K562 (cell line): ENCODE results near the gene FPR1. TPM values are rescaled to one million over a fixed set of nuclear protein-coding genes. Genes with fewer than 3 reads are reported as not detected.

Experiments
- ATAC-seq: fragments of 200-7000 bp; cut with Tn5 transposase; 3 replicates; pipeline ENCODE4 v1.9.1; 2020; ENCODE audit warnings: moderate library complexity
- BruUV-seq: library from RNA; stranded (reverse); fragments of 400-500 nt; replicated peaks from 2 replicates; lab custom pipeline; 2021; lab: Mats Ljungman, UMichigan
- CTCF ChIA-PET: fragments of 300-600 bp; formaldehyde crosslinking; extraction: SDS; loops from one replicate; lab custom pipeline; 2021; ENCODE audit warnings: low intra/inter-chr PET ratio; lab: Yijun Ruan, JAX
- POLR2A ChIA-PET: fragments of 300-600, 350-650 bp; sonication (Branson Sonifier 250); formaldehyde crosslinking; extraction: SDS; loops from one replicate; lab custom pipeline; 2021; ENCODE audit warnings: antibody characterized with exemption, inconsistent platforms; lab: Yijun Ruan, JAX
- DNase-seq, 4 experiments: peaks; one replicate each; pipeline versions ENCODE4 v3.0.0 to v3.0.0-alpha.2; 2011 to 2018; ENCODE audit warnings: low spot score in 3 of 4, mixed read lengths in 3 of 4; ENCODE audit errors: extremely low read depth in 1 of 4
- FAIRE-seq: peaks from 2 replicates; lab custom pipeline; 2011; peaks lifted over from hg19 to GRCh38; lab: Jason Lieb, UNC
- H2AFZ ChIP-seq: 2 replicates; pipeline ENCODE4 v1.6.0; 2011; ENCODE audit warnings: low read depth, low read length, control low read depth, inconsistent platforms
- H3K27ac ChIP-seq: fragments of 200-600 bp; 3 replicates; pipeline ENCODE4 v1.8.0; 2011; ENCODE audit warnings: low read depth, mild to moderate bottlenecking, control low read depth, inconsistent platforms, low read length, moderate library complexity, mixed read lengths; ENCODE audit errors: extremely low read depth
- H3K27me3 ChIP-seq, 2 experiments: fragments of 300-600 bp in 1 of 2; 2 replicates in 1 of 2; 3 replicates in 1 of 2; pipeline versions ENCODE4 v1.6.0 to v1.8.0; 2011; ENCODE audit warnings: inconsistent platforms in 2 of 2, low read length in 2 of 2, mild to moderate bottlenecking in 1 of 2, mixed read lengths in 1 of 2, moderate library complexity in 1 of 2; ENCODE audit not compliant: control insufficient read depth in 2 of 2, insufficient read depth in 2 of 2
- H3K36me3 ChIP-seq: fragments of 300-600 bp; 3 replicates; pipeline ENCODE4 v1.8.0; 2011; ENCODE audit warnings: mild to moderate bottlenecking, low read length, inconsistent platforms; ENCODE audit not compliant: control insufficient read depth, insufficient read depth
- H3K4me1 ChIP-seq, 2 experiments: fragments of 200-600 bp in 1 of 2; replicated peaks in 1 of 2; 2 replicates in 1 of 2; 3 replicates in 1 of 2; pipeline versions ENCODE4 v1.5.1 to v1.8.0; 2011; ENCODE audit warnings: inconsistent platforms in 2 of 2, low read length in 2 of 2, mild to moderate bottlenecking in 1 of 2, mixed read lengths in 1 of 2, moderate library complexity in 1 of 2; ENCODE audit not compliant: control insufficient read depth in 2 of 2, insufficient read depth in 2 of 2
- H3K4me2 ChIP-seq: 2 replicates; pipeline ENCODE4 v1.6.1; 2011; ENCODE audit warnings: low read length, control low read depth, inconsistent platforms, mixed read lengths; ENCODE audit not compliant: insufficient read depth
- H3K4me3 ChIP-seq: fragments of 200-600 bp; sonication (generic), shearing (Covaris generic); 2 replicates; pipeline ENCODE4 v1.5.1; 2016; ENCODE audit warnings: control low read depth, inconsistent platforms
- H3K79me2 ChIP-seq: fragments of 200-600 bp; 3 replicates; pipeline ENCODE4 v1.8.0; 2011; ENCODE audit warnings: low read length, inconsistent platforms; ENCODE audit not compliant: control insufficient read depth, insufficient read depth
- H3K9ac ChIP-seq, 2 experiments: 2 replicates each; pipeline versions ENCODE4 v1.6.0 to v1.6.1; 2011; ENCODE audit warnings: low read depth in 2 of 2, low read length in 2 of 2, control low read depth in 1 of 2, inconsistent platforms in 1 of 2, mild to moderate bottlenecking in 1 of 2, mixed read lengths in 1 of 2; ENCODE audit not compliant: insufficient read depth in 1 of 2
- H3K9me1 ChIP-seq: one replicate; pipeline ENCODE4 v1.6.0; 2011; ENCODE audit warnings: inconsistent platforms, mild to moderate bottlenecking, low read length, moderate library complexity; ENCODE audit not compliant: control insufficient read depth, insufficient read depth
- H3K9me3 ChIP-seq: replicated peaks from 2 replicates; pipeline ENCODE4 v1.5.1; 2011; ENCODE audit warnings: low read depth, low read length, inconsistent platforms; ENCODE audit not compliant: control insufficient read depth, insufficient read depth
- H4K20me1 ChIP-seq: replicated peaks from 2 replicates; pipeline ENCODE4 v1.6.1; 2011; ENCODE audit warnings: low read length, inconsistent platforms, mixed read lengths; ENCODE audit not compliant: control insufficient read depth, insufficient read depth
- BRD4 ChIP-seq: fragments of 200-600 bp; sonication (generic); IDR thresholded peaks from 2 replicates; pipeline ENCODE4 v1.6.1; 2017; ENCODE audit warnings: inconsistent platforms
- FOXJ3 ChIP-seq: sonication (generic); formaldehyde crosslinking; IDR thresholded peaks from 2 replicates; pipeline ENCODE4 v1.4.0; 2020; ENCODE audit warnings: mild to moderate bottlenecking, missing genetic modification reagents
- JUND ChIP-seq, 2 experiments: IDR thresholded peaks; 2 replicates in 1 of 2; 3 replicates in 1 of 2; pipeline ENCODE4 v1.6.1; 2011; ENCODE audit warnings: borderline replicate concordance in 2 of 2, low read depth in 2 of 2, low read length in 2 of 2, improper control_type of control experiment in 1 of 2, missing biosample characterization in 1 of 2, missing genetic modification characterization in 1 of 2, missing genetic modification reagents in 1 of 2
- MCM3 ChIP-seq: fragments of 450-650 bp; IDR thresholded peaks from 2 replicates; pipeline ENCODE4 v1.6.1; 2016
- PHF21A ChIP-seq: fragments of 450-650 bp; IDR thresholded peaks from 2 replicates; pipeline ENCODE4 v1.6.1; 2017; ENCODE audit warnings: low read depth, borderline replicate concordance
- POLR3G ChIP-seq: IDR thresholded peaks from 2 replicates; pipeline ENCODE4 v1.6.1; 2011; ENCODE audit not compliant: insufficient read length, insufficient replicate concordance; ENCODE audit errors: extremely low read depth
- RFX7 ChIP-seq: fragments of 250-450 bp; sonication (Bioruptor Pico); IDR thresholded peaks from 2 replicates; pipeline ENCODE4 v1.5.1; 2021; ENCODE audit warnings: mild to moderate bottlenecking
- SAFB ChIP-seq: fragments of 200-400 bp; formaldehyde crosslinking; IDR thresholded peaks from 2 replicates; pipeline ENCODE4 v1.6.1; 2017; ENCODE audit warnings: low read depth, low read length, borderline replicate concordance
- STAG1 ChIP-seq: sonication (generic); formaldehyde crosslinking; IDR thresholded peaks from 2 replicates; pipeline ENCODE4 v1.5.0; 2020; ENCODE audit warnings: missing genetic modification reagents, borderline replicate concordance
- TEAD2 ChIP-seq: fragments of 450-650 bp; IDR thresholded peaks from 2 replicates; pipeline ENCODE4 v1.6.1; 2016; ENCODE audit warnings: missing genetic modification characterization, control low read depth, missing compliant biosample characterization
- ZNF140 ChIP-seq: fragments of 250-450 bp; sonication (Bioruptor Pico); IDR thresholded peaks from 2 replicates; pipeline ENCODE4 v1.8.0; 2021; ENCODE audit warnings: moderate library complexity, mild to moderate bottlenecking, inconsistent platforms
- ZNF274 ChIP-seq: IDR thresholded peaks from 2 replicates; pipeline ENCODE4 v1.6.1; 2011; ENCODE audit warnings: low read depth, mild to moderate bottlenecking, low read length, moderate library complexity, borderline replicate concordance
- ZNF583 ChIP-seq: fragments of 250-450 bp; sonication (Bioruptor Pico); IDR thresholded peaks from 2 replicates; pipeline ENCODE4 v1.4.0; 2020
- ZNF696 ChIP-seq: fragments of 250-450 bp; sonication (Bioruptor Pico); conservative IDR thresholded peaks from 2 replicates; pipeline ENCODE4 v1.4.0; 2020; ENCODE audit warnings: mild to moderate bottlenecking, moderate library complexity
- WGBS: fragments of 100-300 bp; shearing (Covaris generic); methylation state at CpG from one replicate; pipeline ENCODE4 v1.1.6; 2016; ENCODE audit warnings: low coverage, mixed read lengths; ENCODE audit not compliant: insufficient coverage; ENCODE audit errors: missing lambda C conversion rate; 5-methylcytosine and 5-hydroxymethylcytosine counted together
- in situ Hi-C: fragments of 300-500 bp; cut with MboI; formaldehyde crosslinking; loops from 4 replicates; pipeline ENCODE4 v1.15.0; 2018; ENCODE audit warnings: inconsistent platforms, mixed read lengths
- intact Hi-C: fragments of 100-400 bp; cut with micrococcal nuclease; formaldehyde crosslinking; loops from 2 replicates; pipeline ENCODE4 v1.14.2; 2022
- polyA plus RNA-seq, 8 experiments: library from polyadenylated mRNA; depleted of rRNA in 4 of 8; stranded (reverse) in 5 of 8; unstranded in 3 of 8; fragments of >200 nt; fragmentation: Nextera tagmentation in 2 of 8; fragmentation: Illumina TruSeq in 1 of 8; extraction: Ambion mirVana in 2 of 8; extraction: Trizol in 1 of 8; gene quantifications; 2 replicates each; pipeline versions ENCODE4 v1.2.1 to v1.2.3, GENCODE V29; 2011 to 2014; ENCODE audit warnings: inconsistent platforms in 1 of 8, missing spikeins in 1 of 8
- total RNA-seq, 7 experiments: library from RNA; depleted of rRNA in 6 of 7; stranded (reverse); fragments of >200 nt in 6 of 7; fragmentation: Illumina TruSeq in 2 of 7; extraction: Trizol in 2 of 7; gene quantifications; 2 replicates each; pipeline versions ENCODE4 v1.2.1 to v1.2.3, GENCODE V29; 2011 to 2021; ENCODE audit warnings: low replicate concordance in 1 of 7
- TF ChIP-seq, protein P1 (sequence below), 2 experiments: fragments of 450-650 bp; IDR thresholded peaks; 2 replicates each; pipeline ENCODE4 v1.6.1; 2018; ENCODE audit warnings: mild to moderate bottlenecking in 2 of 2, low read depth in 1 of 2; ENCODE audit not compliant: partially characterized antibody in 2 of 2

The FPR1 gene
- total and polyA plus RNA-seq, 9 of the 15 experiments (the other 6 are each of a cell fraction or from before 2014, with no cell fraction given), result 0.06 to 0.25 (median 0.14) TPM; not detected in 4

DNA sequence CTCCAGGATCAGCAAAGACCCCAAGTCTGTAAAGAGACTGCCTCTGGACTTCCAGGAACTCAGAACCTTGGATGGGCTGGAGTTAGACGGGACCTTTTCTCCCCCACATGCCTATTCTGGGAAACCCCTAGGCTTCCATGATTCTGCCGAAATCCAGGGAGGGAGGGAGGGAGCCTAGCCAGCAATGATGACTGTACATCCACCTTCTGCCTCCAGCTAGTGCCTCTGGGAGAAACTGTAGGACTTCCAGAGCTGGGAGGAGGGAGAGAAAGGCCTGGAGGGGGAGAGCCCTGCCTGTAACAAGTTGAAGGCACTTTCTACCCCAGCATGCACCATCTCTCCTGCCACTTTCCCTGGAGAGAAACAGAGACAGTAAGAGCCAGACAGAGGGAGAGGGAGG is 21.9 kb downstream of the FPR1 start:
- no peaks in the 10 kb centered on the region for H4K20me1 ChIP-seq
- no peak for TF ChIP-seq MCM3
- no peak for TF ChIP-seq PHF21A
- TF ChIP-seq, protein P1, sequence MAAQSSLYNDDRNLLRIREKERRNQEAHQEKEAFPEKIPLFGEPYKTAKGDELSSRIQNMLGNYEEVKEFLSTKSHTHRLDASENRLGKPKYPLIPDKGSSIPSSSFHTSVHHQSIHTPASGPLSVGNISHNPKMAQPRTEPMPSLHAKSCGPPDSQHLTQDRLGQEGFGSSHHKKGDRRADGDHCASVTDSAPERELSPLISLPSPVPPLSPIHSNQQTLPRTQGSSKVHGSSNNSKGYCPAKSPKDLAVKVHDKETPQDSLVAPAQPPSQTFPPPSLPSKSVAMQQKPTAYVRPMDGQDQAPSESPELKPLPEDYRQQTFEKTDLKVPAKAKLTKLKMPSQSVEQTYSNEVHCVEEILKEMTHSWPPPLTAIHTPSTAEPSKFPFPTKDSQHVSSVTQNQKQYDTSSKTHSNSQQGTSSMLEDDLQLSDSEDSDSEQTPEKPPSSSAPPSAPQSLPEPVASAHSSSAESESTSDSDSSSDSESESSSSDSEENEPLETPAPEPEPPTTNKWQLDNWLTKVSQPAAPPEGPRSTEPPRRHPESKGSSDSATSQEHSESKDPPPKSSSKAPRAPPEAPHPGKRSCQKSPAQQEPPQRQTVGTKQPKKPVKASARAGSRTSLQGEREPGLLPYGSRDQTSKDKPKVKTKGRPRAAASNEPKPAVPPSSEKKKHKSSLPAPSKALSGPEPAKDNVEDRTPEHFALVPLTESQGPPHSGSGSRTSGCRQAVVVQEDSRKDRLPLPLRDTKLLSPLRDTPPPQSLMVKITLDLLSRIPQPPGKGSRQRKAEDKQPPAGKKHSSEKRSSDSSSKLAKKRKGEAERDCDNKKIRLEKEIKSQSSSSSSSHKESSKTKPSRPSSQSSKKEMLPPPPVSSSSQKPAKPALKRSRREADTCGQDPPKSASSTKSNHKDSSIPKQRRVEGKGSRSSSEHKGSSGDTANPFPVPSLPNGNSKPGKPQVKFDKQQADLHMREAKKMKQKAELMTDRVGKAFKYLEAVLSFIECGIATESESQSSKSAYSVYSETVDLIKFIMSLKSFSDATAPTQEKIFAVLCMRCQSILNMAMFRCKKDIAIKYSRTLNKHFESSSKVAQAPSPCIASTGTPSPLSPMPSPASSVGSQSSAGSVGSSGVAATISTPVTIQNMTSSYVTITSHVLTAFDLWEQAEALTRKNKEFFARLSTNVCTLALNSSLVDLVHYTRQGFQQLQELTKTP (IDR thresholded peaks at IDR 0.05; ENCODE audit: low read depth in 1 of 2, partially characterized antibody in 2 of 2), result no peak
- no peak for TF ChIP-seq ZNF696 (CRISPR knock-in tag)
- no peak for TF ChIP-seq FOXJ3 (CRISPR knock-in tag)
- TF ChIP-seq RFX7 (CRISPR knock-in tag), result no peak
- TF ChIP-seq SAFB, result no peak
- TF ChIP-seq JUND (IDR thresholded peaks at IDR 0.05; ENCODE audit: borderline replicate concordance, low read depth, low read length), result no peak
- TF ChIP-seq JUND (tag; IDR thresholded peaks at IDR 0.05; ENCODE audit: borderline replicate concordance, low read depth, low read length), result no peak
- no peak for TF ChIP-seq BRD4
- TF ChIP-seq ZNF274, result no peak
- TF ChIP-seq POLR3G, result no peak
- TF ChIP-seq TEAD2 (tag), result no peak
- TF ChIP-seq ZNF583, result no peak
- TF ChIP-seq STAG1 (CRISPR knock-in tag), result no peak
- no peak for TF ChIP-seq ZNF140 (CRISPR knock-in tag)

More for the DNA sequence above, 21.9 kb downstream of the FPR1 start:
- Histone ChIP-seq H3K9me1 (no peaks in the 10 kb centered on the region), H3K79me2 (no peaks in the 10 kb centered on the region), H3K27ac (no peak overlapping the region), H3K4me2 (no peak overlapping the region), H3K27me3 (peaks cover 0 to 5% of the 10 kb centered on the region in 2 experiments; a peak in 1 of 5 replicates), H3K9me3 (no peaks in the 10 kb centered on the region), H3K36me3 (no peaks in the 10 kb centered on the region), H3K4me3 (no peak overlapping the region), H2AFZ (0 out of 2 replicates have a peak overlapping the region, but pooled peaks have one; percentile 15), H3K9ac (no peak overlapping the region), H3K4me1 (peaks cover 19 to 21% of the 10 kb centered on the region in 2 experiments)
- CTCF ChIA-PET, result no interaction called here
- in situ Hi-C loops (no loop called here), intact Hi-C loops (no loop called here)
- POLR2A ChIA-PET, result interaction anchor here (0.6 kb wide), 1 partner anchor 337 kb away, joined by 3 read pairs; no protein-coding TSS in a partner anchor
- 0% methylated on average over 1 of the region's 2 CpGs for WGBS
- no peak for FAIRE-seq
- no TSS peak for BruUV-seq
- DNase-seq, result no peak
- ATAC-seq, result no peak
